Chondrocyte (in vitro differentiated cells): Measurements from ENCODE around the gene ADAM33. TPM values are rescaled to one million over a fixed set of nuclear protein-coding genes. Genes with fewer than 3 reads are reported as not detected.

ENCODE experiments used
- DNase-seq: peaks from one replicate; pipeline ENCODE4 v3.0.0; 2021; ENCODE audit warnings: mixed read lengths, low spot score
- H3K27ac Mint-ChIP-seq: one replicate; pipeline ENCODE4 v1.8.0; 2021; ENCODE audit warnings: mild to moderate bottlenecking, moderate library complexity, mixed read lengths; ENCODE audit not compliant: unreplicated experiment
- H3K27me3 Mint-ChIP-seq: 2 replicates; pipeline ENCODE4 v1.8.0; 2021; ENCODE audit warnings: low read depth, mixed read lengths
- H3K36me3 Mint-ChIP-seq: 2 replicates; pipeline ENCODE4 v1.8.0; 2021; ENCODE audit warnings: low read depth, mixed read lengths
- H3K4me1 Mint-ChIP-seq: 2 replicates; pipeline ENCODE4 v1.8.0; 2021; ENCODE audit warnings: low read depth, mild to moderate bottlenecking, mixed read lengths
- H3K4me3 Mint-ChIP-seq: one replicate; pipeline ENCODE4 v1.8.0; 2021; ENCODE audit warnings: mild to moderate bottlenecking, moderate library complexity, mixed read lengths; ENCODE audit not compliant: unreplicated experiment
- H3K9me3 Mint-ChIP-seq: 2 replicates; pipeline ENCODE4 v1.8.0; 2021; ENCODE audit warnings: low read depth, mixed read lengths
- total RNA-seq: library from RNA; stranded (reverse); gene quantifications from 3 replicates; pipeline ENCODE4 v1.2.1, GENCODE V29; 2021
- TF ChIP-seq, protein P1 (sequence below): fragments of 200-600 bp; sonication (generic); IDR thresholded peaks from 2 replicates; pipeline ENCODE4 v1.5.0; 2021; ENCODE audit warnings: antibody characterized with exemption, mild to moderate bottlenecking, moderate library complexity

The ADAM33 gene
- total RNA-seq, 1 donor from 2014 or later, result 13.1 TPM

DNA sequence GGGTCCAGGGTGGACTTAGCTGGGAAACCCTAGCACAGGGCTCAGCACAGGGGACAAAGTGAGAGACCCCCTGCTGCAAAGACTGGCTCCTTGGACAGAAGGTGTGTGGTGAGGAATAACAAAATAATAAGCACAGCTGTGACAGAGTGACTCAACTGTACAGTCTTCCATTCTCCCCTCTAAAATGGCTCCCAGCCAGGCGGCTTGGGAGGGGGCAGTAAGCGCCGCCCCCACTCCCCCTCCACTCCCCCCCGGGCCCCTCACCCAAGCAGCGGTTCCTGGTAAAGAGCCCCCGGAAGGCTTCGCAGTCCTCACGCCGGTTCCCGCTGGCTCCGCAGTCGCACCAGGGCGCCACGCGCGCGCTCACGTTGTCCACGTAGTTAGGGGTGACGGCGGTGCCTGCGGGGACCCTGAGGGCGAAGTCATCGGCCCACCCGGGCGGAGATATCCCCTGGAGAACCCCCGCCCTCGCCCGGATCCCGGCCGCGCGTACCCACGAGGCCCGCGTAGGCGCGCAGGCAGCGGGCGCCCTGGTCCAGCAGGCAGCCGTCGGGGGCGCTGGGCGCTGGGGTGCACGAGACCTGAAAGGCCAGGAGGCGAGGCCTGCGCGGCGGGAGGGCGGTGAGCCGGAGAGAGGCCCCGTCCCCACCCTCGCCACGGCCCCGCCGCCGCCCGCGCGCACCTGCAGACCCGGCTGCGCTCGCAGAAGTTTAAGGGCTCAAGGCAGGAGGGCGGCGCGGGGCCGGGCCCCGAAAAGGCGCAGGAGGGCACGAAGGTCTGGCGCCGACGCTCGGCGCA, 21.3 kb downstream of the ADAM33 start:
- peaks cover 23% of the 10 kb centered on the region for H3K27me3 Mint-ChIP-seq
- no peak overlapping the region for H3K4me3 Mint-ChIP-seq
- no peaks in the 10 kb centered on the region for H3K4me1 Mint-ChIP-seq
- H3K36me3 Mint-ChIP-seq, result no peaks in the 10 kb centered on the region
- TF ChIP-seq, protein P1, sequence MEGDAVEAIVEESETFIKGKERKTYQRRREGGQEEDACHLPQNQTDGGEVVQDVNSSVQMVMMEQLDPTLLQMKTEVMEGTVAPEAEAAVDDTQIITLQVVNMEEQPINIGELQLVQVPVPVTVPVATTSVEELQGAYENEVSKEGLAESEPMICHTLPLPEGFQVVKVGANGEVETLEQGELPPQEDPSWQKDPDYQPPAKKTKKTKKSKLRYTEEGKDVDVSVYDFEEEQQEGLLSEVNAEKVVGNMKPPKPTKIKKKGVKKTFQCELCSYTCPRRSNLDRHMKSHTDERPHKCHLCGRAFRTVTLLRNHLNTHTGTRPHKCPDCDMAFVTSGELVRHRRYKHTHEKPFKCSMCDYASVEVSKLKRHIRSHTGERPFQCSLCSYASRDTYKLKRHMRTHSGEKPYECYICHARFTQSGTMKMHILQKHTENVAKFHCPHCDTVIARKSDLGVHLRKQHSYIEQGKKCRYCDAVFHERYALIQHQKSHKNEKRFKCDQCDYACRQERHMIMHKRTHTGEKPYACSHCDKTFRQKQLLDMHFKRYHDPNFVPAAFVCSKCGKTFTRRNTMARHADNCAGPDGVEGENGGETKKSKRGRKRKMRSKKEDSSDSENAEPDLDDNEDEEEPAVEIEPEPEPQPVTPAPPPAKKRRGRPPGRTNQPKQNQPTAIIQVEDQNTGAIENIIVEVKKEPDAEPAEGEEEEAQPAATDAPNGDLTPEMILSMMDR, result no peak
- peak; percentile 89 for DNase-seq
- no peak overlapping the region for H3K27ac Mint-ChIP-seq
- no peaks in the 10 kb centered on the region for H3K9me3 Mint-ChIP-seq

DNA sequence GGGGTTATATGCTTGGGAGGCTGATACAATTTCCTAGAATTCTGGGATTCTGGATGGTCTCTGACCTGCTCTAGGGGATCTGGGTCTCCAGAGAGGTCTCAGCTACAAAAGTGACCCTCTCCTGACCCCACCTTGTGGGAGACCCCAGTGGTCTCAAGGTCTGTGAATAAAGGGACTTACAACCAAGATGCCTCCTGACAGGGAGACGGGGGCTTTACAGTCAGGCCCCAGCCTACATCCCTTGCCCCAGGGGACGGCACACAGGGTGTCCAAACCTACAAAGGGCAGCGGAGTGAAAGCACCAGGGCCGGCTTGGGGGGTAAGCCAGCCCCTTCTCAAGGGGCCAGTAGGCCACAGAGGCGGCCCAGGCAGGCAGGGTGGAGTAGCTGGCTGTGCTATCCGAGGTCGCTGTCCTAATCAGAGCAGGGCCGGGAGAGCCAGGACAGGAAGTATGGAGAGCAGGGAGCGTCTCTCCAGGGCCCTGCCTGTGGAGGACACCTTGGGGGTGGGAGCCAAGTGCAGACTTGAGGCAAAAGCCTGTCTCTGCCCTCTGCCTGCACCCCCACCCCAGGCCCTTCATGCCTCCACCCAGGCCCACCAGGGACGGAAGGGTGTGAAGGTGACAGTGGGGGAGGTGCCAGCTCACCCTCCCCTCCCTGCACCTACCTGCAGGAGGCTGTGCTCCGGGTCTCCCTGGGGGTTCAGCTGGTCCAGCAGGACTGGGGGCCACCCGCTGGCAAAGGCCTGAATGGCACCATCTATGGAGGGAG, 22.1 kb downstream of the ADAM33 start:
- Mint-ChIP-seq H3K36me3 (no peaks in the 10 kb centered on the region), H3K9me3 (no peaks in the 10 kb centered on the region), H3K27me3 (peaks cover 23% of the 10 kb centered on the region), H3K27ac (no peak overlapping the region), H3K4me1 (no peaks in the 10 kb centered on the region), H3K4me3 (no peak overlapping the region)
- peak; percentile 77 for DNase-seq
- TF ChIP-seq, protein P1, result peak; percentile 32

DNA sequence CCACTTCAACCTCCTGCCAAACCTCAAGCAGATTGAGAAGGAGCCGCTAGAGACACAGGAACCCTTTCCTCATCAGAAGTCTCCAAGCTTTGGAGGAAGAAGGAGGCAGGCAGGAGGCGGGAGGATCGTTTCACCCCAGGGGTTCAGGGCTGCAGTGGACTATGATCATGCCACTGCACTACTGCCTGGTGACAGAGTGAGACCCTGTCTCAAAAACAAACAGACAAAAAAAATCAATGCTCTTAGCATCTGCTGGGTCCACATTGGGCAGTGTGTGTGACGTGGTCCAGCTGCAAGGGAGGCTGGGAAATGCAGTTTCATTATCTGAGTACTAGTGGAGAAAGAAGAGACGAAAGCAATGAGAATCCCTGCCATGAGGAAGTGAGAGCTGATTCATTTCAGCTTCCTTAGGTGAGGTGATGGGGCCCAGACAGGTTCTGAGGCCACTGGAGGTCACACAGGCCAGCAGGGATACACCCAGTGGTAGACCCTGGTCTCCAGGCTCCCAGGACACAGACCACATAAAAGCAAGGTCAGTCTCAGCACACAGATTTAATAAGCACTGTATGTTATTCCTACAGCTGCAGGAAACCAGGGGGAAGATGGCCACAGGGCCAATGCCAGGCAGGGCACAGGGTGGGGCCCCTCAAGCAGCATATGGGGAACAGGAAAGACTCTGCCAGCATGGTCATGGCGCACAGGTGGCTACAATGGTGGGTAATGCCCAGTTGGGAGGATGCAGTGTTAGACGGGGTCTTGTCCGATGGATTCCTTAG, 22.9 kb downstream of the ADAM33 start:
- Mint-ChIP-seq H3K27me3 (peaks cover 22% of the 10 kb centered on the region), H3K27ac (no peak overlapping the region), H3K9me3 (no peaks in the 10 kb centered on the region), H3K4me1 (no peaks in the 10 kb centered on the region), H3K4me3 (no peak overlapping the region), H3K36me3 (no peaks in the 10 kb centered on the region)
- TF ChIP-seq, protein P1, result no peak
- DNase-seq, result peak; percentile 34

DNA sequence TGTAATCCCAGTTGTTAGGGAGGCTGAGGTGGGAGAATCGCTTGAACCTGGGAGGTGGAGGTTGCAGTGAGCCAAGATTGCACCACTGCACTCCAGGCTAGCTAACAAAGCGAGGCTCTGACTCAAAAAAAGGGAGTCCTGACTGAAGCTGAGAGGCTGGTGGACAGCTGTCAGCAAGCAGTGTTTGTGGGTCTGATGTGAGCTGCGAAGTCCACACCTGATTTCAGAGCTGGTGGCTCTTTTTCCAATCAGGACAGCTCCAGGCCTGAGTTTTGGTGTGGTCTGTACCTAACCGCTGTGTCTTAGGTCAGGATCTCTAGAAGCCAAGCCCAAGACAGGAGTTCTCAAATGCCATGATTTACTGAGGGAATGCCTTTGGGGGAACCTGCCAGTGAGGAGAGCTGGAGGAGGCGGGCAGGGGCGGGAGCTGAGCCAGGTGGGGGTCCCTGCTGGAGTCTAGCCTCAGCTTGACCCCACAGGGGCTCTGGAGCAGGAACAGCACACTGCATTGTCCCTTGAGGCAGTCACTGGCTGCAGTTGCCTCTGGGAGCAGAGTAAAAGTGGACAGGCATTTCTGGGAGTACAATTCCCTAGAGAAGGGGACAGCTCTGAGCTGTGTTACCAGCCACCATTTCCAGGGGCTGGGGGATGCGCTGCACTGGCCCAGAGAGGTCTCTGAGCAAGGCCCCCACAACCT, 23.6 kb downstream of the ADAM33 start:
- H3K4me1 Mint-ChIP-seq, result no peaks in the 10 kb centered on the region

More for the DNA sequence above, 23.6 kb downstream of the ADAM33 start:
- TF ChIP-seq, protein P1, result no peak
- peaks cover 20% of the 10 kb centered on the region for H3K27me3 Mint-ChIP-seq
- peaks cover 5% of the 10 kb centered on the region for H3K36me3 Mint-ChIP-seq
- no peak overlapping the region for H3K4me3 Mint-ChIP-seq
- H3K9me3 Mint-ChIP-seq, result peaks cover 5% of the 10 kb centered on the region
- H3K27ac Mint-ChIP-seq, result no peak overlapping the region
- peak; percentile 57 for DNase-seq
